Psoas muscle (tissue), 8 donors: ENCODE results near the gene UNC5B. TPM values are rescaled to one million over a fixed set of nuclear protein-coding genes. Genes with fewer than 3 reads are reported as not detected.

Experiments used
- ATAC-seq, 4 donors: fragments of 200-7000 bp; cut with Tn5 transposase; one replicate each; pipeline ENCODE4 v1.9.1; 2020; ENCODE audit warnings: moderate library complexity in 3 of 4, mild to moderate bottlenecking in 2 of 4
- DNase-seq, 2 donors: peaks; one replicate each; pipeline ENCODE4 v3.0.0-alpha.2; 2020
- H3K27ac ChIP-seq: fragments of 200-600 bp; one replicate; pipeline ENCODE4 v1.8.0; 2022
- H3K27me3 ChIP-seq, 3 donors: fragments of 200-600 bp in 1 of 3; one replicate each; pipeline versions ENCODE4 v1.6.1 to v1.8.0; 2013 to 2022; ENCODE audit warnings: low read length in 2 of 3, mild to moderate bottlenecking in 2 of 3, moderate library complexity in 1 of 3; ENCODE audit not compliant: insufficient read depth in 3 of 3
- H3K36me3 ChIP-seq, 2 donors: fragments of 200-600 bp in 1 of 2; one replicate each; pipeline versions ENCODE4 v1.6.1 to v1.8.0; 2013 to 2022; ENCODE audit warnings: low read depth in 1 of 2, mild to moderate bottlenecking in 1 of 2, moderate library complexity in 1 of 2; ENCODE audit not compliant: insufficient read depth in 1 of 2
- H3K4me1 ChIP-seq: fragments of 200-600 bp; one replicate; pipeline ENCODE4 v1.8.0; 2022
- H3K4me3 ChIP-seq: fragments of 200-600 bp; one replicate; pipeline ENCODE4 v1.8.0; 2022; ENCODE audit warnings: mild to moderate bottlenecking
- H3K9me3 ChIP-seq: fragments of 200-600 bp; one replicate; pipeline ENCODE4 v1.8.0; 2022
- WGBS, 3 donors: extraction: QIAGEN DNeasy Blood & Tissue Kit; methylation state at CpG; one replicate each; pipeline versions ENCODE4 v1.1.6 to v1.1.7; 2013; 5-methylcytosine and 5-hydroxymethylcytosine counted together
- intact Hi-C, 2 donors: fragments of 100-400 bp; cut with DNase I; formaldehyde crosslinking; loops; one replicate each; pipeline versions ENCODE4 v1.11.0 to v1.14.2; 2022
- polyA plus RNA-seq, 3 donors: library from polyadenylated mRNA; stranded (reverse); fragments of 200-250 nt; gene quantifications; one replicate each; pipeline ENCODE4 v1.2.3, GENCODE V29; 2013
- total RNA-seq, 4 donors: library from RNA; stranded (reverse); fragmentation: NEBNext Ultra II Directional in 2 of 4; extraction: Animal tissue kit (Norgen Biotek cat#: 25700) in 2 of 4; gene quantifications; one replicate each; pipeline versions ENCODE4 v1.2.1 to v1.2.4, GENCODE V29; 2021 to 2023
- TF ChIP-seq, protein P1 (sequence below): fragments of 200-600 bp; IDR thresholded peaks from one replicate; pipeline ENCODE4 v1.8.0; 2022; ENCODE audit warnings: antibody characterized with exemption
- donor health status: healthy with polysubstance abuse.
- donor health status: DM: no; HTN: no; CAD: no; lungs with moderate emphysema.
- donor health status: Bipolar disorder and iron deficiency.
- donor health status: healthy.
- donor health status: DM: yes; HTN: yes; CAD: no.
- donor health status: DM: no; HTN: no; CAD: no.
- donor health status: DM: no; HTN: no; CAD: no.
- donor health status: DM: yes; HTN: yes; CAD: no.

UNC5B gene
- total and polyA plus RNA-seq, 7 donors = 0.65 to 5.7 (median 1.3) TPM

DNA sequence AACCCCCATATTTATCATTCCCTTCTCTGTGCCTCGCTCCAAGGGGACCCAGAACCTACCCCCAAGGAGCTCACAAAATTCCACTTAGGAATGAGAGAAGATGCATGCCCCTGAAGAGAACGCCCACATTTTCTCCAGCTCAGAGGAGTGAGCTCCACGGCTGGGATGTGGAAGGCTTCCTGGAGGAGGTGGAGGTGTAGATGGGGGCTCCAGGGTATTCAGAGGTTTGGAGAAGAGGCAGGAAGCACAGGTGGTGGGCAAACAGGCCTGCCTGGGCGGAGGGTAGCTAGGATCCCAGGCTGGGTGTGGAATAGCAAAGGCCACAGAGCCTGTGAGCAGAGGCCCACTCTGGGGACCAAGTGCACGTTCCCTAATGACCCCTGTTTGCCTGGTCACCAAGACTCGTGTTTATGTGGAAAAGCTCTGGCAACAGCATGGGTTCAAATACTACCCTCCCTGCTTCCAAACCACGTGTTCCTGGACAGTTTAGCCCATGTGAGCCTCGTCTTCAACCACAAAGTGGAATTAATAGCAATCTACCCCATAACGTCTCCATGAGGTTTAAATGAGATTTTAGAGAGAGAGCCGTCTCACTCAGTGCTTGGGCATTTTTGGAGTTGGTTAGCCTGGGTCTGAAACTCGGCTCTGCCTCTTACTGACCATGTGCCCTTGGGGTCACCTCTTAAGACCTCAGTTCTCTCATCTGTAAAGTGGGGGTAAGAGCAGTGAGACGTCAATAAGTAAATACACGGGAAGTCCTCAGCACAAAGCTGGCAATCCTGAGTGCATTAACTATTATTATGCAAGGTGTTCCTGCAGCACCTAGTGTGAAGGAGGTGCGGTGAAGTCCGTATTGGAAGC, 24.7 kb downstream of the UNC5B start:
- TF ChIP-seq, protein P1, sequence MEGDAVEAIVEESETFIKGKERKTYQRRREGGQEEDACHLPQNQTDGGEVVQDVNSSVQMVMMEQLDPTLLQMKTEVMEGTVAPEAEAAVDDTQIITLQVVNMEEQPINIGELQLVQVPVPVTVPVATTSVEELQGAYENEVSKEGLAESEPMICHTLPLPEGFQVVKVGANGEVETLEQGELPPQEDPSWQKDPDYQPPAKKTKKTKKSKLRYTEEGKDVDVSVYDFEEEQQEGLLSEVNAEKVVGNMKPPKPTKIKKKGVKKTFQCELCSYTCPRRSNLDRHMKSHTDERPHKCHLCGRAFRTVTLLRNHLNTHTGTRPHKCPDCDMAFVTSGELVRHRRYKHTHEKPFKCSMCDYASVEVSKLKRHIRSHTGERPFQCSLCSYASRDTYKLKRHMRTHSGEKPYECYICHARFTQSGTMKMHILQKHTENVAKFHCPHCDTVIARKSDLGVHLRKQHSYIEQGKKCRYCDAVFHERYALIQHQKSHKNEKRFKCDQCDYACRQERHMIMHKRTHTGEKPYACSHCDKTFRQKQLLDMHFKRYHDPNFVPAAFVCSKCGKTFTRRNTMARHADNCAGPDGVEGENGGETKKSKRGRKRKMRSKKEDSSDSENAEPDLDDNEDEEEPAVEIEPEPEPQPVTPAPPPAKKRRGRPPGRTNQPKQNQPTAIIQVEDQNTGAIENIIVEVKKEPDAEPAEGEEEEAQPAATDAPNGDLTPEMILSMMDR = no peak
- DNase-seq (no peak), ATAC-seq (no peak)
- H3K27me3 ChIP-seq = peaks cover 0 to 2% (median 0%) of the 10 kb centered on the region in 3 donors
- peaks cover 33% of the 10 kb centered on the region for H3K4me1 ChIP-seq
- H3K4me3 ChIP-seq = no peak overlapping the region
- H3K9me3 ChIP-seq = no peaks in the 10 kb centered on the region
- H3K36me3 ChIP-seq = no peaks in the 10 kb centered on the region
- H3K27ac ChIP-seq = no peak overlapping the region
- intact Hi-C loops = no loop called here
- WGBS, 3 donors = 93 to 94% (median 94%) methylated on average over 15 of the region's 15 CpGs

DNA sequence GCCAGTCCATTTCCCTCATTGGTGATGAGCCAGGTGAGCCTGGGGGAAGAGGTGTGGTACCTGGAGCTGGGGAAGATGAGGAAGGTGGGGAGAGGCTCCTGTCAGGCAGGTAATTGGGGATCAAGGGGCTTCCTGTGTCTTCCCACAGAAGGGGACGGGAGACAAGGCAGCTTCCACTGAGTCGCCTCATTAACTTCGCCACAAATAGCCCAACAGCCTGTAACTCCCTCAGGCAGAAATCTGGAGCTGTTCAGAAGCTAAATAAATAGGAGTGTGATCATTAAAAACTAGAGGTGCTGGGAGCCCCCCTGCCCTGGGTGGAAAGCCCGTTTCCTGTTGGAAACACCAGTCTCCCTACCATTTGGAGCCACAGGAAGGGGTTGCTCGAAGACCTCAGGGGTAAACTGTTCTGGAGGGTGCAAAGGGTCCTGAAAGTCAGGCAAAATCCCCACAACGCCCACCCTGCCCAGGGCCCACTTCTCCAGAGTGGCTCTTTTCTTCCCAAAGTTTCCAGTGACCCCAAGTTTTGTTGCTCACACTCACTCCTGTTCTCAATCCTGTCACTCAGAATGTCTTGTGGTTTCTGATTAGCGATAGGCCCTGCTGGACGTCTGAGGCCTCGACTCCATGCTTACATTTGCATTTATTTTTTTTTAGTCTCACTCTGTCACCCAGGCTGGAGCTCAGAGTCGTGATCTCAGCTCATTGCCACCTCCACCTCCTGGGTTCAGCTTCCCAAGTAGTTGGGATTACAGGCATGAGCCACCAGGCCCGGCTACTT, 25.7 kb downstream of the UNC5B start:
- no peak for DNase-seq
- Histone ChIP-seq H3K4me3 (no peak overlapping the region), H3K36me3 (no peaks in the 10 kb centered on the region), H3K9me3 (no peaks in the 10 kb centered on the region), H3K4me1 (peaks cover 33% of the 10 kb centered on the region), H3K27me3 (peaks cover 0 to 2% (median 0%) of the 10 kb centered on the region in 3 donors), H3K27ac (no peak overlapping the region)
- intact Hi-C loops = no loop called here
- ATAC-seq = no peak
- TF ChIP-seq, protein P1 = no peak
- WGBS, 3 donors = 69 to 86% (median 73%) methylated on average over 11 of the region's 11 CpGs

DNA sequence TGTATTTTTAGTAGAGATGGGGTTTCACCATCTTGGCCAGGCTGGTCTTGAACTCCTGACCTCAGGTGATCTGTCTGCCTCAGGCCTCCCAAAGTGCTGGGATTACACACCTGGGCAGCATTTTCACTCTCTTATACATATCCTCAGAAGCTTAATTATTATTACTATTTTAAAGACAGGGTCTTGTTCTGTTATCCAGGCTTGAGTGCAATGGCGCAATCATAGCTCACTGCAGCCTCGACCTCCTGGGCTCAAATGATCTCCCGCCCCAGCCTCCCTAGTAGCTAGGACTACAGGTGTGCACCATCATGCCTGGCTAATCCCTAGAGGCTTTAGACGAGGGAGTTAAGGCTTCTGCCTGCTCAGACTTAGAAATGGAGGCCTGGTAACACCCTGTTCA, 26.3 kb downstream of the UNC5B start:
- intact Hi-C loops = no loop called here
- H3K27me3 ChIP-seq = peaks cover 0 to 2% (median 0%) of the 10 kb centered on the region in 3 donors
- H3K4me1 ChIP-seq = peaks cover 34% of the 10 kb centered on the region
- H3K4me3 ChIP-seq = no peak overlapping the region
- TF ChIP-seq, protein P1 = no peak
- ATAC-seq = no peak
- H3K27ac ChIP-seq = no peak overlapping the region
- no peak for DNase-seq
- no peaks in the 10 kb centered on the region for H3K9me3 ChIP-seq
- WGBS, 3 donors = 83 to 92% (median 86%) methylated on average over 4 of the region's 4 CpGs
- no peaks in the 10 kb centered on the region for H3K36me3 ChIP-seq

DNA sequence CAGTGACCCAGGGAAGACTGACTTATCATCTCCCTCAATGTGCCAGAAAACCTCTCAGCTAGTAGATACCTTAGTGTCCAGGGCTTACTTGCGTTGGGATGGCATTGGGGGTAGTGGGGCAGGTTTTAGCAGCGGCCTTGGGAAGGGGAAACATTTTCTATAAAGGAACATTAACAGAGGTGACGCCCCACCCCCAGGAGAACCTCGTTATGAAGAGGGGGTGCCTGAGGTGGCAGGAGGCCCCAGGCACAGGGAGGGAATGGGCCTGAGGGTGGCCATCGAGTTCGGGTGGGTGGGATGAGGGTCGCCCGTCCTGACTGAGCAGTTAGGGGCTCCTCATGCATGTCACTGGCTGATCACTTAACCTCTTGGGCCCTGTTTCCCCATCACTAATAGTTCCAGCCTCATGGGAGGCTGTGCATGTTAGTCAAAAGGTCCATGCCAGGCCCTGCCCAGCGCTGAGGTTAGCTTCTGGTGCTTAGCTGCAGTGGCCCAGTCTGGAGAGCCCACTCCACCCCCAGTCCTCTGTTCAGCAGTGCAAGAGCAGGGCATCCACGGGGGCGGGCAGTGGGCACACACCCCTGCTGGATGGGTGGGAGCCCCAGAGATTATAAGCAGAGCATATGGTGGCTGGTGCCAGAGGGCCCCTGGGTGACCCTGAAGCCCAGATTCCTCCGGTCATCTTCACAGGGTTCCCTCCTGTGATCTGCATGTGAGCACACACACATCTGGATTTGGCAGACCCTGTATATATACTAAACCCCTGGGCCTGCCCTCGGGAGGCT, 27.0 kb downstream of the UNC5B start:
- WGBS, 3 donors = 85 to 96% (median 95%) methylated on average over 13 of the region's 13 CpGs
- Histone ChIP-seq H3K4me3 (no peak overlapping the region), H3K27me3 (peaks cover 0 to 2% (median 0%) of the 10 kb centered on the region in 3 donors), H3K27ac (no peak overlapping the region), H3K36me3 (no peaks in the 10 kb centered on the region), H3K4me1 (peaks cover 39% of the 10 kb centered on the region), H3K9me3 (no peaks in the 10 kb centered on the region)
- intact Hi-C loops = no loop called here
- DNase-seq (no peak), ATAC-seq (no peak)
- TF ChIP-seq, protein P1 = no peak
